IPS-20b (cell line): Measurements from ENCODE around the gene ZSWIM9.

Source experiments
- H3K27ac ChIP-seq: one replicate; pipeline ENCODE4 v1.5.1; 2013; ENCODE audit warnings: low read length
- H3K27me3 ChIP-seq: 2 replicates; pipeline ENCODE4 v1.6.1; 2013; ENCODE audit warnings: mild to moderate bottlenecking, low read length, inconsistent platforms; ENCODE audit not compliant: insufficient read depth
- H3K36me3 ChIP-seq: 2 replicates; pipeline ENCODE4 v1.6.1; 2013; ENCODE audit warnings: low read depth, mild to moderate bottlenecking, inconsistent platforms, low read length, moderate library complexity; ENCODE audit not compliant: insufficient read depth
- H3K4me1 ChIP-seq: 2 replicates; pipeline ENCODE4 v1.6.1; 2013; ENCODE audit warnings: mild to moderate bottlenecking, control low read depth, inconsistent platforms, low read length, moderate library complexity; ENCODE audit not compliant: insufficient read depth
- H3K4me3 ChIP-seq: 2 replicates; pipeline ENCODE4 v1.5.1; 2013; ENCODE audit warnings: mild to moderate bottlenecking, low read length, inconsistent platforms
- H3K9ac ChIP-seq: 2 replicates; pipeline ENCODE4 v1.6.1; 2013; ENCODE audit warnings: low read depth, mild to moderate bottlenecking, inconsistent platforms, low read length, moderate library complexity
- H3K9me3 ChIP-seq: 2 replicates; pipeline ENCODE4 v1.6.1; 2013; ENCODE audit warnings: mild to moderate bottlenecking, low read depth, low read length, inconsistent platforms; ENCODE audit not compliant: insufficient read depth

ZSWIM9 gene

DNA sequence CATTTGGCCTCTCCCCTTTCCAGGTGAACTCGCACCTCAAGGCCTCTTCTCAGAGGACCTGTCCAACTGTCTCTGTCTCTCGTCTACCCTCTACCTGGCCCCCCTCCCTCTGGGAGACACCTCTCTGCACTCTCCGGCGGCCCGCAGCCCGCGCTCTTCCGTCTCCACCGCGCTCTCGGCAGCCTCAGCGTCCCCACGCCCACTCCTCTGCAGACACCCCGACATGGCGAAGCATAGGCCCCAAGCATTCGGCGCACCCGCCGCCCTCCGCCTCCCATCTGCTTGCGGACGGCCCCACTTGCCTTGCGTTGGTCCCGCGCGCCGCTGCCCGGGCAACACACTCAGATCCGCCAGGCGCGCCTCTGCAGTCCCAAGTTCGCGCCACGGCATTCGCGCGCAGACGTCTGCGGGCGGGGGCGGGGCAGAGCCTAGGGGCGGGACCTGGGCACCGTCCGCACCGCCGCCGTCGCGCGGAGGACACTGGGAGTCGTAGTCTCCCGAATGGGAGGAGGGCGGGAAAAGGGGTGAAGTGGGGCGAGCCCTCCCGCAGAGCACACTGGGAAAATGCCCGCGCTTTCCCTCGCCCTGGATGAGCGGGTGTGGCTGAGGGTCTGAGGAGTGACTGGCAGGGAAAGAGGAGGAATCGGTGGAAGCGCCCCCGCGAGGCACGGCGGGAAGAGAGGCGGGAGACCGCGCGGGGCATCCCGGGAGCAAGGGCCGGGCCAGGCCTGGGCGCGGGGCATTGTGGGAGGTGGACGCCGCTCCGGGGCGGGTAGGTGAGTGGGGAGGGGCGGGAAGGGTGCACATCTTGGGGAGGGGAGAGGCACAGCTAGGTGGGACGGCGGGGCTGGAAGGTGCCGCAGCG is at the start of gene ZSWIM9, which contains the start of gene LIG1:
Gene ZSWIM9, plus strand, starts transcription at position 742 of the 865 bp plus-strand sequence. CDS start 1,123 bp downstream, outside the sequence.
Gene LIG1, minus strand, starts transcription at position 406 of the 865 bp plus-strand sequence. CDS start 4,778 bp downstream, outside the sequence.
- Histone ChIP-seq H3K4me3 (peak within 1 kb of the TSS; percentile 85), H3K4me1 (peaks cover 4% of the 10 kb centered on the region; the same call in 1 of the 2 replicates), H3K9me3 (no peaks in the 10 kb centered on the region), H3K9ac (peak within 1 kb of the TSS; percentile 88), H3K27ac (peak within 1 kb of the TSS; percentile 98), H3K27me3 (no peaks in the 10 kb centered on the region), H3K36me3 (peaks cover 22% of the 10 kb centered on the region)

DNA sequence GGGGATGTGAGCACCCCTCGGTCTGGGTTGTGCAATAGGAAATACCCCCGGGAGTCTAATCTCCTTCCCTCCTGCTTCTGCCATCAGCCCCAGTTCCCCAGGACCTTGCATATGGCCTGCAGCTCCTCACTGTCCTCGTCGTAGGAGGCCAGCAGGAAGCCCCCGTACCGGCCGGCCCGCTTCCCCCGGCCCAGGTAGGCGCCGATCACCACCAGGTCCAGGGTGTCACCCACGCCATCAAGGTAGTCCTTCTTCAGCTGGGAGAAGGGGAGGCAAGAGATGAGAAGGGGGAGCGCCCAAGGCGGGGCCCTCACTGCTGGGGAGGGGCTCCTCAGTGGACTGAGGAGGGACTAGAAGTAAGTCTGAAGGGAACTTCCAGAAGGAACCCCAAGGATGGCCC is 49.4 kb upstream of the ZSWIM9 start:
- H3K36me3 ChIP-seq, result peaks cover 89% of the 10 kb centered on the region
- no peaks in the 10 kb centered on the region for H3K27me3 ChIP-seq
- no peaks in the 10 kb centered on the region for H3K4me1 ChIP-seq
- no peaks in the 10 kb centered on the region for H3K9me3 ChIP-seq
- H3K4me3 ChIP-seq, result no peak overlapping the region
- no peak overlapping the region for H3K9ac ChIP-seq
- no peak overlapping the region for H3K27ac ChIP-seq

- Histone ChIP-seq H3K4me1 (no peaks in the 10 kb centered on the region), H3K4me3 (no peak overlapping the region), H3K27ac (no peak overlapping the region), H3K9ac (no peak overlapping the region), H3K27me3 (no peaks in the 10 kb centered on the region), H3K9me3 (no peaks in the 10 kb centered on the region), H3K36me3 (peaks cover 90% of the 10 kb centered on the region)
Measured at GRCh38 chr19:48121909-48122371, 48.5 kb upstream of the ZSWIM9 start.

DNA sequence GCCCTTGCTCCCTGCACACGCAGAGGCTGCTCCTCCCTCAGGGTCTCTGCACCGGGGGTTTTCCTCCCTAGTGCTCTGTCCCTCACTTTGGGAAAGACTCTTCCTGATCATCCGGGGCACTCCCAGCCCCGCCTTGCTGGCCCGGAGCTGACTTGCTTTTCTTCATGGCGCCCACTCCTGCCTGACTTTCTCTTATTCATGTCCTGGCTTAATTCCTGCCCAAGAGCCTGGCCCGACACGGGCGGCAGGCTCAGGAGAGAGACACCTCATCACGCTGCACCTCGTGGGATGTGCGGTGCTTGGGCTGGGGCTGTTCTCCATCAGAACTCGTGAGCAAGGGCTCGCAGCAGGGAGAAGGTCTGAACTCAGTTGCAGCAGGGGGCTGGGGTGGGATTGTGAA is 48.1 kb upstream of the ZSWIM9 start:
- Histone ChIP-seq H3K27me3 (no peaks in the 10 kb centered on the region), H3K36me3 (peaks cover 94% of the 10 kb centered on the region), H3K27ac (no peak overlapping the region), H3K9ac (no peak overlapping the region), H3K4me3 (no peak overlapping the region), H3K4me1 (no peaks in the 10 kb centered on the region), H3K9me3 (no peaks in the 10 kb centered on the region)

DNA sequence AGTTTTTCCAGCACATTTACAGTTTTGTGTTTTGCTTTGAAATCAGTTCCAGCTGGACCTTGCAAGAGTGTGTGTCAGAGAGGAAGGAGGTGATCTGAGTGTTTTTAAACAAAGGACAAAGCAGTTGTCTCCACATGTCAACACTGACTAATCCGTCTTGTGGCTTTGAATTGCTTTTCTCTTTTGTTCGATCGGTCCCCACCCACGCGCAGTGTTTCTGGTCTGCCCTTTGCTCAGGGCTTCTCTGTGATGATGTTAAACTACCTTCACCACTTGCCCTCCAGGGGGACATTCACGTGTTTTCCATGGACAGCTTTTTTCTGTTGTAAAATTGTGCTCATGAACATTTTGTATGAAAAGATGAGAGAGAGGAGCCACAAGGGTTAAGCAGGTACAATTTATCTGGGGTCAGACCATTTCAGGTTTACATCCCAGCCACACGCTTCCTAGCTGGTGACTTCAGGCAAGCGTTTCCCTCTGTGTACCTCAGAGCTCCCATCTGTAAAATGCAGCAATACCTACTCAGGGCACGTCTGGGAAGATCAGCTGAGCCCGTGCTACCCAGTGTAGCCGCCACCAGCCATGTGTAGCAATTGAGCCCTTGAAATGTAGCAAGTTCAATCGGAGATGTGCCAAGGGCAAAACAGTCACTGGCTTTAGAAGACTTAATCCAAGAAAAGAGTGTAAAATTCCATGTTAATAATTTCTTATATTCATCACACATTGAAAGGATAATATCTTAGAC is 46.4 kb upstream of the ZSWIM9 start:
- Histone ChIP-seq H3K27me3 (no peaks in the 10 kb centered on the region), H3K4me1 (no peaks in the 10 kb centered on the region), H3K4me3 (no peak overlapping the region), H3K27ac (peak overlapping the region; percentile 32), H3K9ac (no peak overlapping the region), H3K9me3 (no peaks in the 10 kb centered on the region), H3K36me3 (peaks cover 97% of the 10 kb centered on the region)

DNA sequence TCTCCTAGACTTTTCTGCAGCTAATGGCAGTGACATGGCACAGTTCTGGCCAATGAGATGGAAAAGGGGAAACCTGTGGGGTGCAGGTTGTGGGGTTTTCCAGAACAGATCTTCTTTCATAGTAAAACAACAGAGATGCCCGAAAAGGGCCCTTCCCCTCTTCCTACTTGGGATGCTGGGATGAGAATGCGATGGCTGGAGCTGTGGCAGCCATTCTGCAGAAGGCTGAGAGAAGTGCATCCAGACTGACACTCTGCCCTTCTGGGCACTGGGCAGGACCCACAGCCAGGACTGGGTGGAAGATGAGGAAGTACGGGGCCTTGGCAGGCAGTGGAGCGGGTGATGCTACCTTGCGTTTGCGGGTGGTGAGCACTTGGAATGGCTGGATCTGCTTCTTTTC is 42.9 kb upstream of the ZSWIM9 start:
- no peak overlapping the region for H3K27ac ChIP-seq

GRCh38 chr19:48133094-48133493 is 37.4 kb upstream of the ZSWIM9 start:
- Histone ChIP-seq H3K9ac (no peak overlapping the region), H3K9me3 (no peaks in the 10 kb centered on the region), H3K36me3 (peaks cover 77% of the 10 kb centered on the region), H3K4me1 (no peaks in the 10 kb centered on the region), H3K27me3 (no peaks in the 10 kb centered on the region), H3K4me3 (no peak overlapping the region), H3K27ac (no peak overlapping the region)

More for the DNA sequence above, 42.9 kb upstream of the ZSWIM9 start:
- no peaks in the 10 kb centered on the region for H3K4me1 ChIP-seq
- no peak overlapping the region for H3K4me3 ChIP-seq
- no peaks in the 10 kb centered on the region for H3K9me3 ChIP-seq
- no peaks in the 10 kb centered on the region for H3K27me3 ChIP-seq
- peaks cover 98% of the 10 kb centered on the region for H3K36me3 ChIP-seq
- H3K9ac ChIP-seq, result no peak overlapping the region

DNA sequence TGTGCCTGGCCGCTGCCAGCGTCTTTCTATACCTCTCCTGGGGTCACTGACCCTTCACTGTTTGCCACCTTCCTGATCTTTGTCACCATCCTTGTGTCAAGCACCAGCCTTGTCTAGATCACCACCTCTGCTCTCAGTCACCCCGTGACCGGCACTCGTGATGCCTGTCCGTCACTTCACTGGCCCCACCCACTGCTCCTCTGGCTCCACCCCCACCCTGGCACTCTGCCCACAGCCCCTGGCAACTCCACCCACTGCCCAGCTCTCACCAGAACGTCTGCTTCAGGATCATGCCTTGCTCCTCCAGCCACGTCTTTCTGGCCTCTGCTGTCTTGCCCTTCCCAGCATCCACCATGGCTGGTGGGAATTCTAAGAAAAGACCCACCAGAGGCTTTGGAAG is 35.1 kb upstream of the ZSWIM9 start:
- Histone ChIP-seq H3K4me1 (no peaks in the 10 kb centered on the region), H3K27me3 (no peaks in the 10 kb centered on the region), H3K9ac (no peak overlapping the region), H3K9me3 (no peaks in the 10 kb centered on the region), H3K27ac (no peak overlapping the region), H3K4me3 (no peak overlapping the region), H3K36me3 (peaks cover 66% of the 10 kb centered on the region)

GRCh38 chr19:48136547-48136946 is 33.9 kb upstream of the ZSWIM9 start:
- Histone ChIP-seq H3K9me3 (no peaks in the 10 kb centered on the region), H3K36me3 (peaks cover 61% of the 10 kb centered on the region), H3K4me1 (no peaks in the 10 kb centered on the region), H3K9ac (no peak overlapping the region), H3K4me3 (no peak overlapping the region), H3K27ac (no peak overlapping the region), H3K27me3 (no peaks in the 10 kb centered on the region)

DNA sequence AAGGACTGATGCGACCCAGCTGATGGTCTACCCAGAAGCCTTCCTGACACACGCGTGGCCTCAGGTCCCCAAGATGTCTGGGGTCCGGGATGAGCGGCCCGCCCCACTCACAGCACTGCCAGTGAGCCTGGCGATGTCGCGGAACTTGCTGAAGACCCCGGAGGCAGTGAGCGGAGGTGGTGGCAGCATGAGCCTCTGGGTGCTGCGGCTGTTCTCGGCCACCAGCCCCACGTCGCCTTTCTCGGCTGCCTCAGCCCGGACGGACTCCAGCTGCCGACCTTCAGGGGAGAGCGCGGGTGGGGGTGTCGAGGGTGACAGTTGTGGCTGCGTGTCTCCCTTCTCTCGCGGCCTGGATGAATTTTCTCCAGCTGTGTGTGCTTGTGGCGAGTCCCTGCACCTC is 33.1 kb upstream of the ZSWIM9 start:
- Histone ChIP-seq H3K4me1 (no peaks in the 10 kb centered on the region), H3K4me3 (no peak overlapping the region), H3K27ac (no peak overlapping the region), H3K27me3 (no peaks in the 10 kb centered on the region), H3K9ac (no peak overlapping the region), H3K36me3 (peaks cover 57% of the 10 kb centered on the region), H3K9me3 (no peaks in the 10 kb centered on the region)

DNA sequence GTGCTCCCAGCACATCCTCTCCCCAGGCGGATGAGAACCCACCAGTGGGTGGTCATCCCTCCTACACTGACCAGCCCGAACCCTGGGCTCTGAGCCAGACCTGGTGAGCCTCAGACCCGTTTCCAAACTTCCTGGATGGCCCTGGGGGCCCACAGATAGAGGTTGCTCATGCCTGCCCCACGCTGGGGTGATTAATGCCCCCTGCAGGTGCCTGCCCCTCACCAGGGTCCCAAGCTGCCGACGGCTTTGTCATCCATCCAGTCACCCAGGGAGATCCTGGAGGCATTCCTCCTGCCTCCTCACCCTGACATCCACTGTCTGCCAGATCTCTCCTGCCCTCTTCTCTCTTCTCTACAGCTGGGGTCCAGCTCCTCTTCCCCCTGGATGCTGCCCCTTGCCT is 31.4 kb upstream of the ZSWIM9 start:
- H3K9me3 ChIP-seq, result no peaks in the 10 kb centered on the region
- H3K4me1 ChIP-seq, result no peaks in the 10 kb centered on the region
- H3K27me3 ChIP-seq, result no peaks in the 10 kb centered on the region
- no peak overlapping the region for H3K27ac ChIP-seq
- H3K9ac ChIP-seq, result no peak overlapping the region
- no peak overlapping the region for H3K4me3 ChIP-seq
- peaks cover 62% of the 10 kb centered on the region for H3K36me3 ChIP-seq
